HG03045 (cell line): Measurements from ENCODE around the gene CRCP.

Source experiments
- ATAC-seq: cut with Tn5 transposase; IDR thresholded peaks from one replicate; pipeline ENCODE4 v1.9.1; 2021; ENCODE audit warnings: mild to moderate bottlenecking, moderate library complexity; ENCODE audit not compliant: unreplicated experiment

The CRCP gene

DNA sequence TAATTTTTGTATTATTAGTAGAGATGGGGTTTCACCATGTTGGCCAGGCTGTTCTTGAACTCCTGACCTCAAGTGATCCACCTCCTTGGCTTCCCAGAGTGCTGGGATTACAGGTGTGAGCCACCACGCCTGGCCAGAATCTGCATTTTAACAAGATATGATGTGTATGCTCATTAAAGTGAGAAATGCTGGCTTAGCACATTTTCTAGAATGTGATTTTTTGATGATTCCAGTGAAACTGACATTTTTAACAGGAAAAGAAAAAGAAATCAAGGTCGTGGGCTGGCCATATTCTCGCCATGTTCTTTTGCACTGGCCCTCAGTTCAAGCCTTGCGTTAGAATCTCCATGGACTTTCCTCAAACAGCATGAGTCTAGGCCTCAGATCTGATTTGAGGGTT is 72.3 kb downstream of the CRCP start:
- no peak for ATAC-seq

DNA sequence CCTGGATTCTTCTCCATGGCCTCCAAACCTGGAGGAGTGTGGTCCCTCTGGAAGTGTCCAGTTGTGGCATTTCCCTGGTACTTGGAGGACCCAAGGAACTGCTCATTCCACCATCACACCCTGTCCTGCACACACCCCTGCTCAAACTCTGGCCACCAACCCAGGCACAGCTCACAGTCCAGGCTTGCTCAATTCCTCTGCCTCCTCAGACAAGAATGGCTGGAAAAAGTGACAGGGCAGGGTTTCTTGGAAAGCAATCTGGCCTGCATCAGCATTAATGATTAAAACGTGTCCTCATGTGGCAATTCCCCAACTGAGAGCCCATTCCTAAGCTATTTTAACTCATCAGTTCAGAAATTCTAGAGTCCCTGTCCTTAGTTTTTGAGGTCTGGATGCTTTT is 73.3 kb downstream of the CRCP start:
- no peak for ATAC-seq

DNA sequence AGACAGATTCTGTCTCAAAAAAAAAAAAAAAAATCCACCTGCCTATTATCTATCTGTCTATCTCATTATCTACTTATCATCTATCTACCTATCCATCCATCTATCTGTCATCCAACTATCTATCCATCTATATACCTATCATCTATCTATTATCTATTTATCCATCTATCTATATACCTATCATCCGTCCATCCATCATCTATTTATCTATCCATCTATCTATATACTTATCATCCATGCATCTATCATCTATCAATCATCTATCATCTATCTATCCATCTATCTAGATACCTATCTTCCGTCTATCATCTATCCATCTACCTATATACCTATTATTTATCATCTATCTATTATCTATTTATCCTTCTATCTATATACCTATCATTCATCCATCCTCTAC is 74.0 kb downstream of the CRCP start:
- ATAC-seq, result no peak

DNA sequence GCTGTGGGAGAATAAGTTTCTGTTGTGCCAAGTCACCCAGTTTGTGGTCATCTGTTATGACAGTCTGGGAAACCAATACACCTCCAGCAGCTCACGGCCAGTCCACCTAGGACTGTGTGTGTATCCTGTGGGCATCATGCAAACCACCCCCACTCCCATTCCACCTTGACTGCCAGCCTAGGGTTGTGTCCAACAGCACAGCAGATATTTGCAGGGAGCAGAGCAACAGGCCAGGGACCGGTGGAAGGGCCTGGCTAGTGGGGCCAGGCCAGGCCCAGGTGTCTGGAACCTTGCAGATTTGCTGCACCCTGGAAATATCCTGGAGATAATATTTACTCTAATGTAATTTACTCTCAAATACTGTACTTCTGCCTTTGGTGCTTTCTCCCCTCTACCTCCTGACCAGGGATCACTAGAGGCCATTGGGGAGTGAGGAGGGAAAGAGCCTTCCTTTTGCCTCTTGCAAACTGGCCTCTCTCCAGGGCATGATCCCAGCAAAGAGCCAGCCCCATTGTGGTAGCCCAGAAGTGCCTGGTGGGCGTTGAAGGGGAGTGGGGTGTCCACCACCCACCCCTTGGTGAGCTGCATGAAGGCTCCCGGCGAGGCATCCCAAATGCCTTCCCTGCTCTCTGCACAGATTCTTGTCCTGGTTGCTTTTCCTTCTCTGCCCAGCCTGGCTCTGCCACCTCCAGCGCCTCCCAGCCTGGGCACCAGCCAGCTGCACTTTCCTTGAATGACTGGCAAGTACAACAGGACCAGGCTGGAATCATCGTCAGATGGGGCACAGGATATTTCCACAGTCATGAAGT is 75.3 kb downstream of the CRCP start:
- ATAC-seq, result no peak

DNA sequence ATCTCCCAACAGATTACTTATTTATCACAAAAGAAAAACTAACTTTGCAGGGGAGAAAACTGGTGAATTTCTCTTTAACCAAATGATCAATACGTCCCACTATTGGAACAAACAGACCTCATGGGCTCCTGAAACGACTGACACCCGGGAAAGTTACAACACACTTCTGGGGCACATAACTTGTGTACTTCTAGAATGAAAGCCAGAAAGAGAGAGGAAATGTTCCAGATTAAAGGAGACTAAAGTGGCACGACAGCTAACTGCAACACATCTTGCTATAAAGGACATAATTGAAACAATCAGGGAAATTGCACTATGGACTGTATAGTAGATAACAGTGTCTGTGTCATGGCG is 75.8 kb downstream of the CRCP start:
- no peak for ATAC-seq

DNA sequence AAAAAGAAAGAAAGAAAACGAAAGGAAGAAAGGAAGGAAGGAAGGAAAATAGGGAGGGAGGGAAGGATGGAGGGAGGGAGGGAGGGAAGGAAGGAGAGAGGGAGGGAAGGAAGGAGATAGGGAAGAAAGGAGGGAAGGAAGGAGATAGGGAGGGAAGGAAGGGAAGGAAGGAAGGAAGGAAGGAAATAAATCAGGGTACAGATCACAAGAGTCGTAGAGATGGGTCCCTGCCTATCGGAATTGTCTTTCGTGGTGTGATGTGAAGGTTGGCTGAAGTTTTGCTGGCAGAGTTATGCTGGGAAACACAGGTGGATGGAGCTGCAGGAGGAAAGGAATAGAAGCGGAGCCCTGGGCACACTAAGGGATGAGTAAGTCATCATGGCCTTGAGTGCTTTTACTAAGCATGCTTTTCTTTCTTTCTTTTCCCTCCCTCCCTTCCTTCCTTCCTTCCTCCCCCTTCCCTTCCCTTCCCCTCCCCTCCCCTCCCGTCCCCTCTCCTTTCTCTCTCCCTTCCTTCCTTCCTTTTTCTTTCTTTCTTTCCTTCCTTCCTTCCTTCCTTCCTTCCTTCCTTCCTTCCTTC is 78.6 kb downstream of the CRCP start:
- ATAC-seq, result no peak

DNA sequence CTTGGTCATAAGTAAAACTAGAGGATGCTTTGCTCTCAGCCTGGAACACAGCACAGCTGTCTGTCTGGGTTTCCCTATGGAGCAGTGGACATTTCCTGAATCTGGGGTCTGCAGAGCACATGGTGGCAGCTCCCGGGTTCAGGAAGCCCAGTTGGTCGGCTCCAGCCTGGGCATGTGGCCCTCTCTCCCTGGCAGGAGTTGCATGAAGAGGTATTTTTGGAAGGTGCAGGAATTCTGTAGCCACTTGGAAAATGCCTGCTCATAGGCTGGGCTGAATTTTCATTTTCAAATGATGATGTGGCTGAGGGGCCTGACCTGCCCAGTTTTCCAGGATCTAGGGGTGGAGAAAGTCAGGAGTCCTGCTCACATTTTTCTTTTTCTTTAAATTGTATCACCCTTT is 83.8 kb downstream of the CRCP start:
- ATAC-seq, result no peak

DNA sequence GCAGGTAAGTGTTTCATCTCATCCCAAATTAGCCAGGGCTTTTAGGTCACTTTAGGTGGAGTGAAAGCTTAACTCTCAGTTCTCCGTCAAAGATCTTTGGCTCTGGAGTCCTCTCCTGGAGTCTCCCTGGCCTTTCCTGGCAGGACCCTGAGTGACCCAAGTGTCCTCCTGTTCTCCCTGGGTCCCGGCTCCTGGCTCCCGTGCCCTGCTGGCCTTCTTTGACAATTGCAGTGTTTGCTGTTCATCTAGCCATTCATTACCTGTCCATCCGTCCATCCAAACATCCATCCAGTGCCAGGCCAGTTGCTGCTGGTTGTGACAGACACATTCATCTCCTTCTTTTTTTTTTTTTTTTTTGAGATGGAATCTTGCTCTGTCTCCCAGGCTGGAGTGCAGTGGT is 84.3 kb downstream of the CRCP start:
- ATAC-seq, result no peak

DNA sequence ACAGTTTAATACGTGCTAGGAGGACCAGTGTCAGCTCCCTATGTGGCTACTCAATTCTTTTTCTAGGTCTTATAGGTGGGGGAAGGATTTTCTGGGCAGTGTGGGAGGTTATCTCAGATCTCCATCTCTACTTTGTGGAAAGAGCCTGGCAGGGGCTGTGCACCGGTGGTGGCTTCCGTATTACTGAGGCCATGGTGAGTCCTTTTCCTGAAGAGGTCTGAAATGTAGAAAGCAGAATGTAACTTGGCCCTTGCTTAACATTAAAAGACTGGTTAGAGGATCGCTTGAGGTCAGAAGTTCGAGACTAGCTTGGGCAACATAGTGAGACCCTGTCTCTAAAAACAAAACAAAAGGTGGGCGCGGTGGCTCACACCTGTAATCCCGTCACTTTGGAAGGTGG is 87.8 kb downstream of the CRCP start:
- no peak for ATAC-seq
